Smooth muscle cell (in vitro differentiated cells): ENCODE results near the gene PXT1. TPM values are rescaled to one million over a fixed set of nuclear protein-coding genes. Genes with fewer than 3 reads are reported as not detected.

Source experiments
- DNase-seq: peaks from one replicate; lab custom pipeline; 2025; ENCODE audit not compliant: unreplicated experiment; lab: John Stamatoyannopoulos, UW
- H2AFZ ChIP-seq: fragments of 200-600 bp; sonication (generic); 2 replicates; pipeline ENCODE4 v1.6.0; 2016; ENCODE audit warnings: antibody characterized with exemption, low read depth, mild to moderate bottlenecking
- H3F3A ChIP-seq: fragments of 200-600 bp; sonication (generic); 2 replicates; pipeline ENCODE4 v1.6.0; 2017; ENCODE audit warnings: antibody characterized with exemption, low read depth
- H3K27ac ChIP-seq: fragments of 200-600 bp; sonication (generic); 2 replicates; pipeline ENCODE4 v1.5.1; 2016; ENCODE audit warnings: low read depth, mild to moderate bottlenecking
- H3K27me3 ChIP-seq: fragments of 200-600 bp; sonication (generic); 2 replicates; pipeline ENCODE4 v1.6.1; 2016; ENCODE audit warnings: low read depth, mild to moderate bottlenecking
- H3K36me3 ChIP-seq: fragments of 200-600 bp; sonication (generic); 2 replicates; pipeline ENCODE4 v1.5.1; 2016; ENCODE audit warnings: low read depth
- H3K4me1 ChIP-seq: fragments of 200-600 bp; sonication (generic); 2 replicates; pipeline ENCODE4 v1.5.1; 2016; ENCODE audit warnings: low read depth
- H3K4me2 ChIP-seq: fragments of 200-600 bp; sonication (generic); 2 replicates; pipeline ENCODE4 v1.6.0; 2016; ENCODE audit warnings: mild to moderate bottlenecking
- H3K4me3 ChIP-seq: fragments of 200-600 bp; sonication (generic); 2 replicates; pipeline ENCODE4 v1.5.1; 2016; ENCODE audit warnings: mild to moderate bottlenecking
- H3K79me2 ChIP-seq: fragments of 200-600 bp; sonication (generic); 2 replicates; pipeline ENCODE4 v1.6.0; 2016; ENCODE audit warnings: low read depth, mild to moderate bottlenecking
- H3K9ac ChIP-seq: fragments of 200-600 bp; sonication (generic); 2 replicates; pipeline ENCODE4 v1.6.0; 2016; ENCODE audit warnings: low read depth
- H3K9me3 ChIP-seq: fragments of 200-600 bp; sonication (generic); replicated peaks from 2 replicates; pipeline ENCODE4 v1.5.1; 2016; ENCODE audit warnings: low read depth
- H4K20me1 ChIP-seq: fragments of 200-600 bp; sonication (generic); 2 replicates; pipeline ENCODE4 v1.6.0; 2016; ENCODE audit warnings: low read depth
- WGBS: methylation state at CpG from one replicate; pipeline ENCODE4 v1.1.7; 2016; ENCODE audit warnings: low lambda C conversion rate; 5-methylcytosine and 5-hydroxymethylcytosine counted together
- polyA plus RNA-seq: library from polyadenylated mRNA; unstranded; fragments of >200 nt; fragmentation: Nextera tagmentation; extraction: Ambion mirVana; gene quantifications from 2 replicates; pipeline ENCODE4 v1.2.1, GENCODE V29; 2016
- total RNA-seq: library from RNA; depleted of rRNA; stranded (reverse); fragments of >200 nt; gene quantifications from 2 replicates; pipeline ENCODE4 v1.2.3, GENCODE V29; 2014
- TF ChIP-seq, protein P1 (sequence below): fragments of 200-600 bp; sonication (generic); IDR thresholded peaks from 2 replicates; pipeline ENCODE4 v1.5.1; 2017; ENCODE audit warnings: borderline replicate concordance, mild to moderate bottlenecking, antibody characterized with exemption; ENCODE audit not compliant: insufficient read depth, poor library complexity, severe bottlenecking

PXT1 gene
- total and polyA plus RNA-seq, 2 experiments from 2014 or later = not detected

DNA sequence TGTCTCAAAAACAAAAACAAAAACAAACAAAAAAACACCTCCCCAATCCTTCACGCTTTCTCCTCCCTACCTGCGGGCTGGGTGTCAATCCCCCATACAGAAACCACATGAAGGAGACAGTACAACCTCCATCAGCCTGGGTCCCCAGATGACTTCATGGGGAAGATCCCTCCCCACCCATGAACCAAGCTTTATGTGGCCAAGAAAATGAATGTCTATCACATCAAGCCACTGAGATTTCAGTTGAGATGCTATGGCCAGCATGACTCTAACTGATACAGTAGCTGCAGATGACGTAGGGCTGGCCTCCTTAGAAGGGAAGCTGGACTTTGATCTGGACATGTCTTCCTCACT is 84.8 kb downstream of the PXT1 start:
- H3K4me3 ChIP-seq = no peak overlapping the region
- no peaks in the 10 kb centered on the region for H3K36me3 ChIP-seq
- DNase-seq = no peak
- no peaks in the 10 kb centered on the region for H4K20me1 ChIP-seq
- no peak overlapping the region for H3K4me2 ChIP-seq
- H3K4me1 ChIP-seq = no peaks in the 10 kb centered on the region
- no peak overlapping the region for H3K9ac ChIP-seq
- H3K79me2 ChIP-seq = no peaks in the 10 kb centered on the region
- no peaks in the 10 kb centered on the region for H3F3A ChIP-seq
- TF ChIP-seq, protein P1, sequence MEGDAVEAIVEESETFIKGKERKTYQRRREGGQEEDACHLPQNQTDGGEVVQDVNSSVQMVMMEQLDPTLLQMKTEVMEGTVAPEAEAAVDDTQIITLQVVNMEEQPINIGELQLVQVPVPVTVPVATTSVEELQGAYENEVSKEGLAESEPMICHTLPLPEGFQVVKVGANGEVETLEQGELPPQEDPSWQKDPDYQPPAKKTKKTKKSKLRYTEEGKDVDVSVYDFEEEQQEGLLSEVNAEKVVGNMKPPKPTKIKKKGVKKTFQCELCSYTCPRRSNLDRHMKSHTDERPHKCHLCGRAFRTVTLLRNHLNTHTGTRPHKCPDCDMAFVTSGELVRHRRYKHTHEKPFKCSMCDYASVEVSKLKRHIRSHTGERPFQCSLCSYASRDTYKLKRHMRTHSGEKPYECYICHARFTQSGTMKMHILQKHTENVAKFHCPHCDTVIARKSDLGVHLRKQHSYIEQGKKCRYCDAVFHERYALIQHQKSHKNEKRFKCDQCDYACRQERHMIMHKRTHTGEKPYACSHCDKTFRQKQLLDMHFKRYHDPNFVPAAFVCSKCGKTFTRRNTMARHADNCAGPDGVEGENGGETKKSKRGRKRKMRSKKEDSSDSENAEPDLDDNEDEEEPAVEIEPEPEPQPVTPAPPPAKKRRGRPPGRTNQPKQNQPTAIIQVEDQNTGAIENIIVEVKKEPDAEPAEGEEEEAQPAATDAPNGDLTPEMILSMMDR = no peak
- no peaks in the 10 kb centered on the region for H3K27me3 ChIP-seq
- WGBS = 90% methylated on average over 3 of the region's 3 CpGs
- H3K9me3 ChIP-seq = no peaks in the 10 kb centered on the region
- H3K27ac ChIP-seq = no peak overlapping the region
- peak overlapping the region; percentile 49 for H2AFZ ChIP-seq

DNA sequence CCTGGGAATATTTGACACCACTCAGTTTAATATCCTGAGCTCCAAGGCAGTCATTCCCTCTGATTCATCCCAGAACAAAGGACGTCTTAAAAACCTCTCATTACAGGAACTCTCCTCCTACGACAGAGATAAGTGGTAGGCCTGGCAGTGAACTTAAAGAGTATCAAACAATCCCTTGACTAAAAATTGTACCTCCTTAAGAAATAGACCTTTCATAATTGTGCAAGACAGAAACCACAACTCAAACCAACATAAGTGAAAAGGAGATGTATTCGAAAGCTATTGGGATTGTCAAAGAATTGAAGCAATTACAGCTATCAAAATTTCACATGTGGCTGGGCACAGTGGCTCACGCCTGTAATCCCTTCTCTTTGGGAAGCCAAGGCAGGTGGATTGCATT is 86.8 kb downstream of the PXT1 start:
- Histone ChIP-seq H3K4me3 (no peak overlapping the region), H3F3A (peaks cover 8% of the 10 kb centered on the region), H3K27ac (peak overlapping the region; percentile 42), H4K20me1 (no peaks in the 10 kb centered on the region), H3K4me2 (peak overlapping the region; percentile 28), H3K36me3 (no peaks in the 10 kb centered on the region), H2AFZ (no peak overlapping the region), H3K9me3 (no peaks in the 10 kb centered on the region), H3K27me3 (no peaks in the 10 kb centered on the region), H3K9ac (no peak overlapping the region), H3K79me2 (no peaks in the 10 kb centered on the region), H3K4me1 (no peaks in the 10 kb centered on the region)
- TF ChIP-seq, protein P1 = no peak
- WGBS = 30% methylated on average over 4 of the region's 4 CpGs
- no peak for DNase-seq

DNA sequence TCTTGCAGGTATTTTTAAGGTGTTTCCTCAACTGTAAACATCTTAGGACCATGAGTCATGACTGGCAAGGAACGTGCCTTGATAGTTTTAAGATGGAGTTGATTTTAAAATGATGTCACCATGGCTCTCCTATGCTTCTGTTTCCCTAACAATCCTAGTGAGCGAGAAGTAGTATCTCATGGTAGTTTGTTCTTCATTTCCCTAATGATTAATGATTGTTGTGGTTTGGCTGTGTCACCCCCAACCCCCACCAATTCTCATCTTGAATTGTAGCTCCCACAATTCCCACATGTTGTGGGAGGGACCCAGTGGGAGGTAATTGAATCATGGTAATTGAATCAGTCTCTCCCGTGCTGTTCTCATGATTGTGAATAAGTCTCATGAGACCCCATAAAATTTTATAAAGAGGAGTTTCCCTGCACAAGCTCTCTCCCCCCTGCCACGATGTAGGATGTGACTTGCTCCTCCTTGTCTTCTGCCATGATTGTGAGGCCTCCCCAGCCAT is 89.2 kb downstream of the PXT1 start:
- Histone ChIP-seq H3K27me3 (no peaks in the 10 kb centered on the region), H2AFZ (no peak overlapping the region), H4K20me1 (no peaks in the 10 kb centered on the region), H3K79me2 (no peaks in the 10 kb centered on the region), H3K36me3 (no peaks in the 10 kb centered on the region), H3K4me2 (no peak overlapping the region), H3K9me3 (no peaks in the 10 kb centered on the region), H3K27ac (no peak overlapping the region), H3K4me1 (no peaks in the 10 kb centered on the region), H3K4me3 (no peak overlapping the region), H3F3A (peaks cover 14% of the 10 kb centered on the region), H3K9ac (no peak overlapping the region)
- DNase-seq = no peak
- TF ChIP-seq, protein P1 = no peak
- WGBS = 64% methylated on average over 4 of the region's 4 CpGs

DNA sequence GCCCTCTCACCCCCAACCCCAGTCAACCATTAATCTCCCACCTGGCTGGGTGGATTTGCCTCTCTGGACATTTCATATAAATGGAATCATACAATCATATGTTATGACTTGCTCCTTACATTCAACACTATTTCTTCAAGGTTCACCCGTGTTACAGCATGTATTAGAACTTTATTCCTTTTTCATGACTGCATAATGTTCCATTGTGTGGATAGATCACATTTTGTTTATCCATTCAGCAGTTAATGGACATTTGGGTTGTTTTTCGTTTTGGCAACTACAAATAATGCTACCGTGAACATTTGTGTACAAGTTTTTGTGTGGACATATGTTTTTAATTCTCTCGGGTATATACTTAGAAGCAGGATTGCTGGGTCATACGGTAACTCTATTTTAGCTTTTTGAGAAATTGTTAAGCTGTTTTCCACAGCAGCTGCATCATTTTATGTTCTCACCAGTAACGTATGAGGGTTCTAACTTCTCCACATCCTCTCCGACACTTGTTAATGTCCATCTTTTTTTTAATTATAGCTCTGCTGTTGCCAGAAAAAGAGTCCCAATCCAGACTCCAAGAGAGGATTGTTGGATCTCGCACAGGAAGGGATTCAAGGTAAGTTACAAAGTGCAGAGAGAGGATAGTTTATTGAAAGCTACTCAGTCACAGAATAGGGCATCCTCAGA is 90.0 kb downstream of the PXT1 start:
- no peak overlapping the region for H2AFZ ChIP-seq

More for the DNA sequence above, 90.0 kb downstream of the PXT1 start:
- H3K4me3 ChIP-seq = no peak overlapping the region
- H3K9ac ChIP-seq = no peak overlapping the region
- H3K27ac ChIP-seq = no peak overlapping the region
- H3K4me1 ChIP-seq = no peaks in the 10 kb centered on the region
- H3K79me2 ChIP-seq = no peaks in the 10 kb centered on the region
- H3K9me3 ChIP-seq = no peaks in the 10 kb centered on the region
- no peaks in the 10 kb centered on the region for H3K36me3 ChIP-seq
- no peaks in the 10 kb centered on the region for H3K27me3 ChIP-seq
- no peak overlapping the region for H3K4me2 ChIP-seq
- no peaks in the 10 kb centered on the region for H4K20me1 ChIP-seq
- peaks cover 14% of the 10 kb centered on the region for H3F3A ChIP-seq
- TF ChIP-seq, protein P1 = no peak
- no peak for DNase-seq
- whole genome bisulfite sequencing = 90% methylated on average over 8 of the region's 8 CpGs
